Natural killer cell (primary cell): ENCODE results near the gene RYR2. TPM values are rescaled to one million over a fixed set of nuclear protein-coding genes. Genes with fewer than 3 reads are reported as not detected.

Source experiments
- ATAC-seq, 3 donors: fragments of 150-1000 bp in 2 of 3; fragments of 200-7000 bp in 1 of 3; cut with Tn5 transposase; 1 replicate in 1 of 3; 2 replicates in 2 of 3; pipeline ENCODE4 v1.10.0; 2021; ENCODE audit warnings: mild to moderate bottlenecking in 2 of 3, moderate library complexity in 2 of 3
- DNase-seq, 2 donors: peaks; one replicate each; pipeline versions ENCODE4 v3.0.0 to v3.0.0-alpha.2; 2013 to 2021; ENCODE audit warnings: mixed read lengths in 1 of 2
- H3K27ac ChIP-seq: one replicate; pipeline ENCODE4 v1.5.1; 2013; ENCODE audit warnings: mild to moderate bottlenecking, low read length
- H3K27me3 ChIP-seq: one replicate; pipeline ENCODE4 v1.6.1; 2013; ENCODE audit warnings: low read length; ENCODE audit not compliant: control insufficient read depth, insufficient read depth
- H3K36me3 ChIP-seq: one replicate; pipeline ENCODE4 v1.6.1; 2013; ENCODE audit warnings: low read length; ENCODE audit not compliant: control insufficient read depth, insufficient read depth
- H3K4me1 ChIP-seq: one replicate; pipeline ENCODE4 v1.6.1; 2013; ENCODE audit warnings: low read length; ENCODE audit not compliant: control insufficient read depth, insufficient read depth
- H3K4me3 ChIP-seq: one replicate; pipeline ENCODE4 v1.5.1; 2013; ENCODE audit warnings: low read length
- H3K9me3 ChIP-seq: one replicate; pipeline ENCODE4 v1.6.1; 2013; ENCODE audit warnings: low read length; ENCODE audit not compliant: control insufficient read depth, insufficient read depth
- H3K27ac Mint-ChIP-seq, 2 donors: one replicate each; pipeline ENCODE4 v1.8.0; 2022; ENCODE audit warnings: mild to moderate bottlenecking in 2 of 2, mixed read lengths in 2 of 2, moderate library complexity in 1 of 2
- H3K27me3 Mint-ChIP-seq, 2 donors: one replicate each; pipeline ENCODE4 v1.8.0; 2022; ENCODE audit warnings: low read depth in 2 of 2, mixed read lengths in 2 of 2
- H3K36me3 Mint-ChIP-seq: one replicate; pipeline ENCODE4 v1.8.0; 2022; ENCODE audit warnings: mixed read lengths
- H3K4me1 Mint-ChIP-seq, 2 donors: one replicate each; pipeline ENCODE4 v1.8.0; 2022; ENCODE audit warnings: mixed read lengths in 2 of 2
- H3K4me3 Mint-ChIP-seq: one replicate; pipeline ENCODE4 v1.8.0; 2022; ENCODE audit warnings: mild to moderate bottlenecking, moderate library complexity, mixed read lengths
- H3K9me3 Mint-ChIP-seq, 2 donors: one replicate each; pipeline ENCODE4 v1.8.0; 2022; ENCODE audit warnings: mixed read lengths in 2 of 2
- CTCF ChIP-seq: fragments of 200-600 bp; IDR thresholded peaks from one replicate; pipeline ENCODE4 v1.8.0; 2022; ENCODE audit warnings: antibody characterized with exemption
- WGBS: methylation state at CpG from one replicate; pipeline ENCODE4 v1.1.7; 2013; ENCODE audit warnings: missing lambda C conversion rate; ENCODE audit not compliant: insufficient coverage; 5-methylcytosine and 5-hydroxymethylcytosine counted together
- intact Hi-C: fragments of 100-400 bp; cut with micrococcal nuclease; formaldehyde crosslinking; loops from one replicate; pipeline ENCODE4 v1.14.2; 2022
- total RNA-seq, 4 donors: library from RNA; stranded (reverse); fragments of 120-200 nt in 1 of 4; gene quantifications; one replicate each; pipeline versions ENCODE4 v1.2.3 to v1.2.4, GENCODE V29; 2013 to 2022

The RYR2 gene
- total RNA-seq, 3 donors from 2014 or later (not counting 1 experiment from before 2014, with no cell fraction given): 0.13 to 1.2 (median 0.38) TPM

GRCh38 chr1:237104096-237104495, 62.1 kb downstream of the RYR2 start:
- DNase-seq (no peak), ATAC-seq (no peak)
- Mint-ChIP-seq H3K27me3 (peaks cover 0 to 2% of the 10 kb centered on the region in 2 donors), H3K9me3 (no peaks in the 10 kb centered on the region), H3K4me1 (no peaks in the 10 kb centered on the region), H3K27ac (no peak overlapping the region), H3K4me3 (no peak overlapping the region), H3K36me3 (no peaks in the 10 kb centered on the region)
- Histone ChIP-seq H3K36me3 (no peaks in the 10 kb centered on the region), H3K9me3 (no peaks in the 10 kb centered on the region), H3K4me1 (no peaks in the 10 kb centered on the region), H3K27ac (no peak overlapping the region), H3K27me3 (no peaks in the 10 kb centered on the region), H3K4me3 (no peak overlapping the region)
- 86% methylated on average over 9 of the region's 9 CpGs for WGBS
- TF ChIP-seq CTCF: no peak
- intact Hi-C loops: no loop called here

GRCh38 chr1:237105826-237106225, 63.8 kb downstream of the RYR2 start:
- DNase-seq (no peak), ATAC-seq (no peak)
- TF ChIP-seq CTCF: no peak
- Histone ChIP-seq H3K9me3 (no peaks in the 10 kb centered on the region), H3K27ac (no peak overlapping the region), H3K4me3 (no peak overlapping the region), H3K36me3 (no peaks in the 10 kb centered on the region), H3K4me1 (no peaks in the 10 kb centered on the region), H3K27me3 (no peaks in the 10 kb centered on the region)
- no peaks in the 10 kb centered on the region for H3K4me1 Mint-ChIP-seq
- WGBS: 80% methylated on average over 5 of the region's 5 CpGs
- no peak overlapping the region for H3K27ac Mint-ChIP-seq
- H3K36me3 Mint-ChIP-seq: no peaks in the 10 kb centered on the region
- peaks cover 0 to 2% of the 10 kb centered on the region in 2 donors for H3K27me3 Mint-ChIP-seq
- H3K4me3 Mint-ChIP-seq: no peak overlapping the region
- intact Hi-C loops: no loop called here
- no peaks in the 10 kb centered on the region for H3K9me3 Mint-ChIP-seq

- H3K4me1 ChIP-seq: no peaks in the 10 kb centered on the region
- H3K36me3 Mint-ChIP-seq: no peaks in the 10 kb centered on the region
Measured at GRCh38 chr1:237108297-237109040, 66.5 kb downstream of the RYR2 start.

More at GRCh38 chr1:237108297-237109040, 66.5 kb downstream of the RYR2 start:
- Mint-ChIP-seq H3K27ac (no peak overlapping the region), H3K4me3 (no peak overlapping the region), H3K4me1 (no peaks in the 10 kb centered on the region), H3K27me3 (no peaks in the 10 kb centered on the region), H3K9me3 (peaks cover 0 to 3% of the 10 kb centered on the region in 2 donors)
- H3K9me3 ChIP-seq: no peaks in the 10 kb centered on the region
- H3K4me3 ChIP-seq: no peak overlapping the region
- ATAC-seq: no peak
- no peaks in the 10 kb centered on the region for H3K36me3 ChIP-seq
- no peak for TF ChIP-seq CTCF
- WGBS: 67% methylated on average over 8 of the region's 8 CpGs
- no peaks in the 10 kb centered on the region for H3K27me3 ChIP-seq
- H3K27ac ChIP-seq: no peak overlapping the region
- no peak for DNase-seq
- intact Hi-C loops: no loop called here
